Tongue (tissue), 2 donors: ENCODE measurements around the gene FBXO47. TPM values are rescaled to one million over a fixed set of nuclear protein-coding genes. Genes with fewer than 3 reads are reported as not detected.
"Not testable (repeated sequence)": the region's sequence is repeated elsewhere in the genome, so short reads cannot be mapped to it uniquely, and the experiment has no call there.

Experiments
- DNase-seq: peaks from one replicate; pipeline ENCODE4 v3.0.0-alpha.2; 2015
- total RNA-seq: library from RNA; depleted of rRNA; stranded (reverse); fragments of >200 nt; gene quantifications from one replicate; pipeline ENCODE4 v1.2.3, GENCODE V29; 2014

The FBXO47 gene
- total RNA-seq, 1 donor from 2014 or later: not detected

- DNase-seq: no peak
Measured at GRCh38 chr17:38980490-38981217, 13.5 kb upstream of the FBXO47 start.

- no peak for DNase-seq
Measured at GRCh38 chr17:38978180-38978579, 11.0 kb upstream of the FBXO47 start.

DNA sequence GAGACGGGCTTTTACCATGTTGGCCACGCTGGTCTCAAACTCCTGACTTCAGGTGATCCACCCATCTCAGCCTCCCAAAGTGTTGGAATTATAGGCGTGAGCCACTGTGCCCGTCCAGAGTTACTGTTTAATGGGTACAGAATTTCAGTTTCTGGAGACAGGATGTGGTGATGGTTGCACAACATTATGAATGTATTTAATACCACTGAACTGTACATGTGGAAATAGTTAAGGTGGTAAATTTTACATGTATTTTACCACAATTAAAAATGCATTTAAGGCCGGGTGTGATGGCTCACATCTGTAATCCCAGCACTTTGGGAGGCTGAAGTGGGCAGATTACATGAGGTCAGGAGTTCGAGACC lies 9.0 kb upstream of the FBXO47 start:
- DNase-seq: not testable (repeated sequence)

DNA sequence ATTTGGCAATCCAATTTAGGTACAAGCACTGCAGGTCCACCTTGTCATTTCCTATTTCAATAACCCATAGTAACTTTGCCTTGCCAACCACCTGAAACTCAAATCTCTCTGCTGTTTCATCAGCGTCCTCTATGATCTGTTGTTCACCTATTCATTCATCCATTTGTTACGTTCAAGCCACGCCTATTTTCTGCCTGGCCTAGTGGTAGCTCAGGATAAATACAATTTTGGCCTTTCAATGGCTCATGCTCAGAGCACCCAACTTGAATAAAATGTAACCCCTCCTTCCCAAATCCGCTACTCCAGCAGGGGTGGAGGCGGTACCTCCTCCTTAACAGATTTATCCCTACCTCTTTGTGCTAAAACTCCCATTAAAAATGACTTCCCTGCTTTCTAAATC lies 3.6 kb upstream of the FBXO47 start:
- no peak for DNase-seq

DNA sequence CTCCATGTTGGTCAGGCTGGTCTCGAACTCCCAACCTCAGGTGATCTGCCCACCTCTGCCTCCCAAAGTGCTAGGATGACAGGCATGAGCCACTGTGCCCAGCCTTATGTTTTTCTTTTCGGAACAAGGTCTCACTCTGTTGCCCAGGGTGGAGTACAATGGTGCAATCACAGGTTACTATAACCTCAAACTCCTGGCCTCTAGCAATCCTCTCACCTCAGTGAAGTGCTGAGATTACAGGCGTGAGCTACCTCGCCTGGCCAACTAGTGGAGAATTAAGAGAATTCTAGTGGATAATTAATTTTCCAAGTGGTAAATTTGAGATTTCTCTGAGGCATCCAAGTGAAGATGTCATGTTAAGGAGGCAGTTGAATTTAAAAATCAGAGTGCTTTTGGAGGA lies 2.9 kb upstream of the FBXO47 start:
- no peak for DNase-seq

DNA sequence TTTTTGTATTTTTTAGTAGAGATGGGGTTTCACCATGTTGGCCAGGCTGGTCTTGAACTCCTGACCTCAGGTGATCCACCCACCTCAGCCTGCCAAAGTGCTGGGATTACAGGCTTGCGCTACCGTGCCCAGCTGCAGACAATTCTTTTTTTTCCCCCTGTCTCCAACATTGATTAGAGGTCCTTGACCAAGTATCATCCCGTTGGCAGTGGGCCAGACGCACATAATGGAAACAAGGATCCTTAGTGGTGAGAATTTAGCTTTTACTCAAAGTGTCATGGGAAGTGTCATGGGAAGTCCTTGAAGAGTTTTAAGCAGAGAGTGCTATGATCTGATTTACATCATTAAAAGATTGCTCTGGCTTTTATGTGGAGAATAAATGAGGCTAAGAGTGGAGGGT lies 2.1 kb upstream of the FBXO47 start:
- no peak for DNase-seq

DNA sequence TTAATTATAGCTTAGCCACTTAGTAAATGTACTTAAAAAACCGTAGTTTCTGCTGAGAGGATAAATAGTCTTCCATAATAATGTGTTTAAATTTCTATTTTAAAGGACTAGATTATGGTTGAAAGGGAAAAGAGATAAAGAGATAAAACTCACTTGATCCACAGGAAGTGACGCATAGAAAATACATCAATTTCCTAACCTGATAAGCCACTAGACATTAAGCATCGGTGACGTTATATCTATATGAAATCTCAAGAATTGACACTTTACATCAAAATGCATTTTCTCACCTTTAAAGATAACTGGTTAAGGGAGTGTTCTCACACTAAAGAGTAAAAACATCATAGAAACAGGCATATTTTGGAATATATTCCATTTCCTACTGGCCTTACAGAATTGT lies 5.8 kb downstream of the FBXO47 start:
- DNase-seq: no peak

DNA sequence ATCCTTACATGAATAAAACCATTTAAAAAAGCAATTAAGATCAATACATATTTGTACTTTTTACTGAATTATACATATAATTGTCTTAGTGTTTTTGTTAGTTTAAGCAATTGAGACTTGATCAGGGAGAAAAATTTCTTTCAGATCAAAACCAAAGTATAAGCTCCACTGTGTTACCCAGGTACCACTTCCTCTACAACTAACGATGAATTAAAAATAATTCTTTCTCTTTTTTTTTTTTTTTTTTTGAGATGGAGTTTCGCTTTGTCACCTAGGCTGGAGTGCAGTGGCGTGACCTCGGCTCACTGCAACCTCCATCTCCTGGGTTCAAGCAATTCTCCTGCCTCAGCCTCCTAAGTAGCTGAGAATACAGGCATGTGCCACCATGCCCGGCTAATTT lies 6.8 kb downstream of the FBXO47 start:
- no peak for DNase-seq

GRCh38 chr17:38959508-38959907 lies 7.7 kb downstream of the FBXO47 start:
- no peak for DNase-seq

GRCh38 chr17:38958756-38959155 lies 8.4 kb downstream of the FBXO47 start:
- no peak for DNase-seq

- no peak for DNase-seq
Measured at GRCh38 chr17:38958326-38958725, 8.9 kb downstream of the FBXO47 start.

DNA sequence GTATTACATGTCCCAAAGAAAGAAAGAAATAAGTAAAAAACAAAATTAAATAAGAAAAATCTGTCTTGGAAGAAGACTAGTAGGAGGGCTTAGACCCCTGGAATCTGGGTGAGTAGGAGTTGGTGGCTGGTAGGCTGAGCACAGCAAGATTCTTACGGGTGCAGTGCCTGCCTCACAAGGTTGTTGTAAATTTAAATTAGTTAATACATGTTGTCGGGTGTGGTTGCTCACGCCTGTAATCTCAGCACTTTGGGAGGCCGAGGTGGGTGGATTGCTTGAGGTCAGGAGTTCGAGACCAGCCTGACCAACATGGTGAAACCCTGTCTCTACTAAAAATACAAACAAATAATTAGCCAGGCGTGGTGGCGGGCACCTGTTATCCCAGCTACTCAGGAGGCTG lies 13.4 kb downstream of the FBXO47 start:
- DNase-seq: not testable (repeated sequence)

GRCh38 chr17:38947189-38947588 lies 20.0 kb downstream of the FBXO47 start:
- DNase-seq: no peak

DNA sequence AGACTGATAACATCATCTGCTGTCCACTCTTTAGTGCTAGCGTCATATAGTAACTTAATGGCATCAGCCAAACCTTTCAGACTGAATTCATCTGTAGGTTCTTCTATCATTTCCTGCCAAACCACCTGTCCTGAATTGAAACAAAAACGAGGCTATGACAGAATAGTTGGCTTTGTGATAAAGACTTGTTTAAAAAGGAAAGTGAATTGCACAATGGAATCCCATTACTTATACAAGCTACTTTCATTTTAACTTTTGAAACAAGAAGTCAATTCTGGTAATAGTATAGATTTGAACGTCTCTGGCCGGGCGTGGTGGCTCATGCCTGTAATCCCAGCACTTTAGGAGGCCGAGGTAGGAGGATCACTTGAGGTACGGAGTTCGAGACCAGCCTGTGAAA lies 23.6 kb downstream of the FBXO47 start:
- DNase-seq: no peak

DNA sequence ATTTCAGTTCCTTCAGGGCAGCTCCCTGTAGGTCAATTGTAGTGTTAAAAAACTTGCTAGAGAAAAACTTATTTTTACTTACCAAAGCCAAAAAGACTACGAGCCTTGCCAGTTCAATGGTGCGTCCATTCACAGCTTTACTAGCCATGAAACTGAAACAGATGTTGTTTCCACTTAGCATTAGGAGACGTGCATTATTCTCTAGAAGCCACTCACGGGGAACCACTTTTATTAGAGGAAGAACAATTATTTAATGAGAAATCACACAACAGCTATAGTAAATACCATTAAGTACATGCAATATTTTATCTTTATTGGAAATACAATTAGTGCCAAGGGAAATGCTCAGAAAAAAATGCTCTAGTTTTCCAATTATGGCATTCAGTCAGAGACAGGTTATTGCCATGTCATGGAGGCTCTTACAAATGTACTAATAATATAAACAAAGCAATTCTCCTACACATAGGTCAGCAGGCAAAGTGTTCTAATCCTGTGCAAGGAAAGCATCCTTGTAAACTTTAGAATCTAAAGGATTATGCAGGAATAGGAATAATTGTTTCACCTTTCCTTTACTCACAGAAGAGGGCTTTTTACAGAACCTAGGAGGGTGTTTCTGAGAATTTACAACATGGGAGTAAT lies 24.4 kb downstream of the FBXO47 start:
- no peak for DNase-seq

GRCh38 chr17:38940404-38940803 lies 26.8 kb downstream of the FBXO47 start:
- no peak for DNase-seq

DNA sequence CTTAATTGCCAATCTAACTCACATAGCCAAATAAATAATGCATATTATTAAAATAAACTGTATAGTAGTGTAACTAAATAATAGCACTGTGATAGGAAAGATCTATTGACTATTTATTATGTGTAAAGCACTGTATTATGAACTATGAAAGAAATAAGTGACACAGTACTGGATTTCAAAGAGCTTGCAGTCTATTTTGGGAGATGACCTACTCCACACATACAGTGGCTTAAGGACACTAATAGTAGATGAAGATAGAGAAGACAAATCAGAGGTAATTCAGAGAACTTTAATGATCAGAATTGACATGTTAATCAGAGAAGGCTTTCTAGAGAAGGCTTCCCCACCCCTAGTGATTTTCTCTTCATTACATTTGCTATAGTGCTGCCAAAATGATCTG lies 27.2 kb downstream of the FBXO47 start:
- no peak for DNase-seq

DNA sequence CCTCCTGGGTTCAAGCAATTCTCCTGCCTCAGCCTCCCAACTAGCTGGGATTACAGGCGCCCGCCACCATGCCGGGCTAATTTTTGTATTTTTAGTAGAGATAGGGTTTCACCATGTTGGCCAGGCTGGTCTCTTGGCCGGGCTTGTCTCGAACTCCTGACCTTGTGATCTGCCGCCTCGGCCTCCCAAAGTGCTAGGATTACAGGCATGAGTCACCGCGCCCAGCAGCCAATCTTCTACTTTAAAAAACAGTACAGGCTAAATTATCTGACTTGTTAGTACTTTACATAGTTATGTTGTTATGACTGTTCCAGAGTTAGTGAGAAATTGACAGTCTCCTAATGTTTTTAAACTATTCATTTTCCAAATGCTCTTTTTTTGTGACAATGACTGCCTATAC lies 33.2 kb downstream of the FBXO47 start:
- DNase-seq: not testable (repeated sequence)

- DNase-seq: not testable (repeated sequence)
Measured at GRCh38 chr17:38930782-38931181, 36.4 kb downstream of the FBXO47 start.

- DNase-seq: no peak
Measured at GRCh38 chr17:38926293-38927070, 40.7 kb downstream of the FBXO47 start.

- DNase-seq: peak; percentile 68
Measured at GRCh38 chr17:38925263-38925995, 41.8 kb downstream of the FBXO47 start, which contains the start of gene LASP1NB. Gene LASP1NB (plus strand): TSS chr17:38925614.

DNA sequence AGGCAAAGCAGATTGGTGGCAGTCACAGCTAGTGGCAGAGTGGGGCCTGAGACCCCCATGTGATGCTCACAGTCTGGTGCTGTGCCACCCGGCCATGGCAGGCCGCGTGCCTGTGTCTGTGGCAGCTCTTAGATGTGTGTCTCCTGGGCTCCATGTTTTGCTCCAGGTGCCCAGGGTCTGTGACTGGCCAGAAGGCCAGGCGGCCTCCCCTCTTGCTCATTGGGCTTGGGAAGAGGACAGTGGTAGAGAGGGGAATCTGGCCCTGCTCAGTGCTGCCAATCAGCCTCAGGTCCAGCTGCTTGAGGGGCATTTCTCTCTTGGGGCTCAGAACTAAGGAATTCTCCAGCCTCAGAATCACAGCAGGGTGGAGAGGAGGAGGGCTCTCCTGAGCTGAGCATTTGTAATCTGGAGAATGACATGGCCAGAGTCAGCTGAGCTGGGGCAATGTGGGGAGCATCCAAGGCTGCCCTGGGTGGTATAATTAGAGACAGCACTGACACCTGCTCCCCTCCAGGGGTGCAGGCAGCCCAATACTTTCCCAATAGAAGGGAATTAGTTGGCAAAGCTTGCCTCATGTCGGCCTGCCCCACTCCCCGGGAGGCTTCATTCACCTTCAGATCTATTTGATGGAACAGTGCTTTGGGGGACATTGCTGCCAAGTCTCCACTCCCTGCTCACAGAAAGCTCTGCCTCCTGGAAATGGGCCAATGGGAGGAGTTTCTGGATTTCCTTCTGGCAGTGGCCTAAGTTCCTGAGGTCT lies 44.5 kb downstream of the FBXO47 start:
- peak; percentile 90 for DNase-seq
